Measurements from ENCODE around the gene GPS1. TPM values are rescaled to one million over a fixed set of nuclear protein-coding genes. Genes with fewer than 3 reads are reported as not detected.

Gene GPS1
- total RNA-seq, 1 donor from 2014 or later, result 84.2 TPM

DNA sequence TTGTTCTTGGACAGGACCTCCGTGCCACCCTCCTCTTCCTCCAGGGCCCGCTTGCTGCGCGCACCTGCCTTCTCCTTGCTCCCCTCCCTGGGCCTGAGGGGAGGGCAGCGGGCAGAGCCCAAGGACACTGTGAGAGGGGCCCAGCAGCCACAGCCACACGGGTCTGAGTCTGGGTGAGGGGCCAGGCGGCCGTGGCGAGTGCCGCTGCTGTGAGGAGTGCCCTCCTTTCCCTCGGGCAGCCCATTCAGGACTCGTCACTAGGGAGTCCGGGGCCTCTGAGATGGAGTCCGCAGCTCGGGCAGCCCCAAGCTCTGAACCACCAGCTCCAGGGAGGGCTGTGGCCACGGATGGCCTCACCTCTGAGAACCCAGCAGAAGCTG lies 8.3 kb downstream of the GPS1 start:
- no peak for DNase-seq

GRCh38 chr17:82060614-82061013 lies 8.9 kb downstream of the GPS1 start:
- no peak for DNase-seq

DNA sequence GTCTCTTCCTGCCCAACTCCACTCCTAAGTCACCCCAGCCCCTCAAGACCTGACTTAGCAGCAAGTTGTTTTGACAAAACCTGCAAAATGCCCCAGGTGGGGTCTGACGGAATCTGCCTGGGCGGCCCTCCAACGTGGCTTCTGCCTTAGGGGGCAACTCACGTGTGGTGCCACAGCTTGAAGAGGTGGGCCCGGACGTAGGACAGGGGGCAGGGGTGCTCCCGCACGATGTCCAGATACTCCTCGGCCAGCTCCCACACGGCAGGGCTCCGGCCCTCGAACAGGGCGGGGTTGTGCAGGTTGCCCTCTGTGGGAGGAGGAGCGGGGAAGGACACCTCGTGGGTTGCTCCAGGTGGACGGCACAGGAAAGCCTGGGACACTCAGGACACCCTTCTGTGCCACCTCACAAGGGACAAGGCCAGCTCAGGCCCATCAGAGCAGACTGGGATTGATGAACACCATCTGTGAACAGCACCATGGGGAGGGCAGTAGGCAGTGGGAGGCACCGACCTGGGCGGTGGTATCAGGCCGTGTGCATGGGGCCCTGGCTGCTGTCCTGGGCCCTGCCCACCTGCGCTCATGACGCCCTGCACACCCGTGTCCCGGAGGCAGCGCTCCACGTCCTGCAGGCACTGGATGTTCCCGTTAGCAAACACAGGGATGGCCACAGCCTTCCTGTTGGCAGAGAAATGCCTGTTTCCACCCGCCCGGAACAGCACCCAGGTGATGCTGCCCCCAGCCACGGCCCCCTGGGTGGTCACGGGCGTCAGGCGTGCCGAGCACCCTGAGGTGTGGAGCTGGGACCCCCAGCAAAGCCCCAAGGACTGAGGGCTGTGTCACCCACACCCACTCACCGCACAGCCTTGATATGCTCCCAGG lies 9.6 kb downstream of the GPS1 start:
- no peak for DNase-seq

GRCh38 chr17:82062076-82062983 lies 10.6 kb downstream of the GPS1 start:
- DNase-seq, result no peak

GRCh38 chr17:82062984-82063368 lies 11.3 kb downstream of the GPS1 start:
- DNase-seq, result no peak

DNA sequence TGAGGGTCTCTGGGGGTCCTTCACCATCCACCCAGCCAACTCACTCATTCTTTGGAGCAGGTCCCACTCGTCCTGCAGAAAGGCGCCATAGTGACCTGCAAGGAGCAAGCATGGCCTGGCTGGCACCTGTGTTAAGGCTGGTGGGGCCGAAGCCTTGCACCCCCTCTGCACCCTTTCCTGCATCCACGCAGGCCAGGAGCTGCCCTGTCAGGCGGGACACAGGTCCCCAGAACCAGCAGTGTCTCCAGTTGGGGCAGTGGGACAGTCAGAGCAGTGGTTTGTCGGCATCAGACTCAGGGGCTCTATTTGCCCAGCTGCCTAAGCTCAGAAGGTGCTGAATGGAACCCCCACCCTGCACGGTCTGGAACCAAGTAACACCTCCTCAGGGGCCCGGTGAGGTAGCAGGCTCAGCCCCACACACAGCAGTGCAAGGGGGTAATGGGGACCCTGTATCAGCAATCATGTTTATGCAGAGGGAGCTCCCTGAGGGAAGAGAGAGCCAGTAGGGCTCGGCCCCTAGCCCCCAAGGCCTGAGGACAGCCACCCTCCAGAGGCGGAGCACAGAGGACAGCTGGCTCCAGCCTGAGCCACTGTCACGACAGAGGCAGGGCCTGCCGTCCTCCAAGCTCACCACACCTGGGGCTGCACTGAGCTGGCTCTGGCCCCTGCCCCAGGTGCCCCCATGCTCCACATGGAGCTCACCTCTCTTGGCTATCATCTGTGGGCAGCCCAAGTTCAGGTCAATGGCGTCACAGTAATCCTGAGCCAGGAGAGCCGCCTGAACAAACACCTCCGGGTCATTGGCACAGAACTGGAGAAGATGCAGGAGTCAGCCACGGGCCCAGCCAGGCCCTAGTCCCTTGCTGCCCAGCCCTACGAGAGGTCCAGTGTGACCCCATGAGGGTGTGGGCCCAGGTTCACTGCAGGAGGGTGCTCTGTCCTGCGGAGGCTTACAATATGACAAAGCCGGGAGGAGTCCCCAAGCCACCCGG lies 12.0 kb downstream of the GPS1 start:
- no peak for DNase-seq

GRCh38 chr17:82064433-82065192 lies 12.9 kb downstream of the GPS1 start:
- DNase-seq, result no peak

- peak; percentile 61 for DNase-seq
Observed at GRCh38 chr17:82065193-82065637, 13.5 kb downstream of the GPS1 start.

GRCh38 chr17:82065638-82066303 lies 14.1 kb downstream of the GPS1 start, which contains the start of gene DUS1L:
DUS1L (minus strand) TSS chr17:82065804; CDS start chr17:82065059, 745 bp downstream.
- DNase-seq, result peak; percentile 67

- no peak for DNase-seq
Observed at GRCh38 chr17:82070611-82071010, 18.9 kb downstream of the GPS1 start.

DNA sequence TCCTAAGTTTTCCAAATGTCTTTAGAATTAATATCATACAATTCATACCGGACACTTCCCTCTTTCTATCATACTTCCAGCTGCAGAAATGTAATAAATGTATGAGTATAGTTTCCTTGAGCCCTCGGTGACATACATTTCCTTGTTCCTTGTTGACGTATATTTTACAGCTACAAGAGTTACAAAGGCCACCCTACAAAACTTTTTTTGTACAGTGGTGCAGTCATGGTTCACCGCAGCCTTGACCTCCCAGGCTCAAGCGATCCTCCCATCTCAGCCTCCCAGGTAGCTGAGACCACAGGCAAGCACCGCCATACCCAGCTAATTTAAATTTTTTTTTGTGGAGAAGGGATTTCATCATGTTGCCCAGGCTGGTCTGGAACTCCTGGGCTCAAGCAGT lies 21.1 kb downstream of the GPS1 start:
- DNase-seq, result no peak

DNA sequence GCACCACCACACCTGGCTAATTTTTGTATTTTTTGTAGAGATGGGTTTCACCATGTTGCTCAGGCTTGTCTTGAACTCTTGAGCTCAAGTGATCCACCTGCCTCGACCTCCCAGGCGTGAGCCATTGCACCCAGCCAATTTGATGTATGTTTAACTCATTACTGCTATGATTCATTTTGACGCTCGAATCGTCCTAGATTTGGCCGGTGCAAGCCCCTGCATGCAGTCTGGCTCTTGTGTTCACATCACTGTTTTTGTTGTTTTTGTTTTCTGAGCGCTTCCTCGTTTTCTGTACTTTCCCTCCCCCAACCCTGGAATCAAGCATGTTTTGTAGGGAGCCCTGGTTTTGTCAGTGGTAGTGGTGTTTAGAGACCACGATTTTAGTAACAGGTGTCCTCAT lies 21.7 kb downstream of the GPS1 start:
- DNase-seq, result no peak

DNA sequence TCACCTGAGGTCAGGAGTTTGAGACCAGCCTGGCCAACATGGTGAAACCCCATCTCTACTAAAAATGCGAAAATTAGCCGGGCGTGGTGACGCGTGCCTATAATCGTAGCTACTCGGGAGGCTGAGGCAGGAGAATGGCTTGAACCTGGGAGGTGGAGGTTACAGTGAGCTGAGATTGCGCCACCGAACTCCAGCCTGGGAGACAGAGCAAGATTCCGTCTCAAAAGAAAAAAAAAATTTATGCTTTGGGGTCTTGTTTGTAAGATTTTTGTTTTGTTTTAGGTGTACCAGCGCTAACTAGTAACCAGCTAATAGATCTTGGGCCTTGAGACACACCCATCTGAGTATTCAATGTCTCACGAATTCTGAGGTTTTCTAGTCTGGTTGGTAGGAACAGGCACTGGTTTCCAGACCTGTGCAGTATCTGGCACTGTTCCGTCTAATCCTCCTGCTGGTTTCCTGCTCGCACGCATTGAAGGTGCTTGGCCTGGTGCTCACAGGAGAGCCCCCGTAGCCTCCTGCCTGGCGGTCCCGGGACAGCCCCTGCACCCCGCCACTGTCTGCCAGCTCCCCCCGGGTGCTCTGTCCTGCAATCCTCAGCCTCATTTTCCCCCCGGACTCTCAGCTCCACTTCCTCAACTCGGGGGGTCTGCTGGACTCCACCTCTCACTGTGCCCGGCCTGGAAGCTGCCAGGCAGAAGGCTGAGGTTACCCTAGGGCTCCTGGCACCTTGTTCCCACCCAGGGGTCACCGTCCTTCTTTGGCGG lies 24.5 kb downstream of the GPS1 start:
- no peak for DNase-seq

GRCh38 chr17:82076785-82077591 lies 25.3 kb downstream of the GPS1 start:
- DNase-seq, result no peak

DNA sequence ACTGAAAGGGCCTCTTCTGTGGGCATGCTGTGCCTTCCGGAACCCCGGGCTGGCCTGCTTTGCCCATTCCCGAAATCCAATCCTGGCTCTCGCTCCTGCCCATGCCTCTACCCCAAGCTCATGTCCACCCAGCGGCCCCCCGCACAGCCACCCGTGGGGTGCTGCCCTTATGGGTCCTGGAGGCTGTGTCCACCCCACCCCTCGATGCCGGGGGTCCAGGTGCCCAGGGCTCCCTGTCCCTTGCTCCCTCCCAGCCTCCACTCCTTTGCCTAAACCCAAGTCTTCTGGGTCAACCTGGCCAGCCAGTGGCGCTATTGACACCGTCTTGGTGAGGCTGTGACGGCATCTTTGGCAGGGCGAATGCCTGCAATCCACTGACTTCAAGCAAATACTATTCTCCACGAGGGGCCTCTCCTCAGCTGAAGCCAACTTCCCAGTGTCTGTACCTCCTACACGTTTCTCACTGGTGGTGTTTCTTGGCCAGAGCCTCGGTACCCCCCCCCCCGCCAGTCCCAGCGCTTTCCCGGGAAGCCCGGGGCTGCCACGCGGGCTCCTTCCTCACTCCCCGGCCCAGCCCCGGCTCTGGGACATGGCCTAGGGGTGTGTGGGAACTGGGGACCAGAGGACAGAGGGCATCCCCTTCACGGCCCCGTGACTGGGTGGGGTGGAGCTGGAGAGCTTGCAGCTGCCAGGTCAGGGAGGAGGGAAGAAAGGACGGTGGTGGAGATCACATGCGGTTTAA lies 26.1 kb downstream of the GPS1 start:
- DNase-seq, result no peak

- no peak for DNase-seq
Observed at GRCh38 chr17:82078433-82078832, 26.7 kb downstream of the GPS1 start.

DNA sequence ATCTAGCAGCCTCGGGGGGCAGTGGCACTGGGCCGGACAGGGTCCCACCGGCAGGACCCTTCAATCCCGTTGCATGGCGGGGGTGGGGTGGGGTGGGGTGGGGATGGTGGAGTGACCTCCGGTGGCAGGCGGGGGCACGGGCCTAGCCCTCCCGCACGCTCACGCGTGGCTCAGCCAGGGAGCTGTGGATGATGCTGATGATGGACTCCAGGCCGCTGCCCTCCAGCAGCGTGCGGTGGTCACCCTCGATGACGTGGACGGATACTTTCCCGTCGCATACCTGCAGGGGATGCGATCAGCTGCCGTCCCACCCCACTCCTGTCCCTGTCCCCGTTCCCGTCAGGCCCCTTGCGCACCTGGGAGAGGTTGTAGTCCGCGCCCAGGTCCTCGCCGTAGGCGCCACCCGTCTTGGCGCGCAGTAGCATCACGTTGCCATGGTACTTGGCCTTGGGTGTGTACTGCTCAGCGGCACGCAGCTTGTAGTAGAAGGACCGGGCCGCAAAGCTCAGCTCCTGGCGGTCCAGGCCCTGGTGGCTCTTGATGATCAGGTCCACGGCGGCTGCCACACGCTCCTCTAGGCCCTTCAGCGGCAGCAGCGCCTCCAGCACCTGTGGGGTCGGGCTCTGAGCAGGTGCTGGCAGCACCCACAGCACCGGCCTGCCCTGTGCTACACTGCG lies 27.4 kb downstream of the GPS1 start:
- no peak for DNase-seq

All from dermis blood vessel endothelial cell (primary cell).